ENCODE results near the gene ERN1.
"Not testable (repeated sequence)": the region's sequence is repeated elsewhere in the genome, so short reads cannot be mapped to it uniquely, and the experiment has no call there.

Gene ERN1

GRCh38 chr17:64134216-64134970 lies 4.4 kb upstream of the ERN1 start:
- DNase-seq, result no peak

- peak; percentile 22 for DNase-seq
Measured at GRCh38 chr17:64133546-64134215, 3.7 kb upstream of the ERN1 start.

GRCh38 chr17:64131606-64132270 lies 1.8 kb upstream of the ERN1 start:
- DNase-seq, result no peak

GRCh38 chr17:64130559-64131001 lies 636 bp upstream of the ERN1 start:
- DNase-seq, result no peak

GRCh38 chr17:64129515-64129764 lies 504 bp downstream of the ERN1 start:
- DNase-seq, result no peak

GRCh38 chr17:64128787-64129514 lies 993 bp downstream of the ERN1 start:
- no peak for DNase-seq

- DNase-seq, result no peak
Measured at GRCh38 chr17:64126918-64127317, 3.0 kb downstream of the ERN1 start.

GRCh38 chr17:64125937-64126336 lies 4.0 kb downstream of the ERN1 start:
- DNase-seq, result no peak

GRCh38 chr17:64124609-64125008 lies 5.3 kb downstream of the ERN1 start:
- no peak for DNase-seq

- no peak for DNase-seq
Measured at GRCh38 chr17:64123114-64123513, 6.8 kb downstream of the ERN1 start.

- not testable (repeated sequence) for DNase-seq
Measured at GRCh38 chr17:64120972-64121786, 8.8 kb downstream of the ERN1 start.

- DNase-seq, result no peak
Measured at GRCh38 chr17:64120159-64120810, 9.7 kb downstream of the ERN1 start.

- peak; percentile 9 for DNase-seq
Measured at GRCh38 chr17:64117981-64118979, 11.7 kb downstream of the ERN1 start.

GRCh38 chr17:64115822-64116534 lies 14.0 kb downstream of the ERN1 start:
- DNase-seq, result no peak

- no peak for DNase-seq
Measured at GRCh38 chr17:64115043-64115698, 14.8 kb downstream of the ERN1 start.

GRCh38 chr17:64113006-64113405 lies 16.9 kb downstream of the ERN1 start:
- DNase-seq, result no peak

- no peak for DNase-seq
Measured at GRCh38 chr17:64111831-64112230, 18.1 kb downstream of the ERN1 start.

GRCh38 chr17:64110379-64111152 lies 19.4 kb downstream of the ERN1 start:
- DNase-seq, result no peak

GRCh38 chr17:64109400-64109799 lies 20.5 kb downstream of the ERN1 start:
- DNase-seq, result no peak
